CD4-positive, alpha-beta T cell treated with Interleukin-21 for 1 hour (primary cell): ENCODE results near the gene STIM2.
"Not testable (repeated sequence)": the region's sequence is repeated elsewhere in the genome, so short reads cannot be mapped to it uniquely, and the experiment has no call there.

ENCODE experiments used
- DNase-seq: peaks from one replicate; pipeline ENCODE4 v3.0.0-alpha.2; 2020

STIM2 gene

DNA sequence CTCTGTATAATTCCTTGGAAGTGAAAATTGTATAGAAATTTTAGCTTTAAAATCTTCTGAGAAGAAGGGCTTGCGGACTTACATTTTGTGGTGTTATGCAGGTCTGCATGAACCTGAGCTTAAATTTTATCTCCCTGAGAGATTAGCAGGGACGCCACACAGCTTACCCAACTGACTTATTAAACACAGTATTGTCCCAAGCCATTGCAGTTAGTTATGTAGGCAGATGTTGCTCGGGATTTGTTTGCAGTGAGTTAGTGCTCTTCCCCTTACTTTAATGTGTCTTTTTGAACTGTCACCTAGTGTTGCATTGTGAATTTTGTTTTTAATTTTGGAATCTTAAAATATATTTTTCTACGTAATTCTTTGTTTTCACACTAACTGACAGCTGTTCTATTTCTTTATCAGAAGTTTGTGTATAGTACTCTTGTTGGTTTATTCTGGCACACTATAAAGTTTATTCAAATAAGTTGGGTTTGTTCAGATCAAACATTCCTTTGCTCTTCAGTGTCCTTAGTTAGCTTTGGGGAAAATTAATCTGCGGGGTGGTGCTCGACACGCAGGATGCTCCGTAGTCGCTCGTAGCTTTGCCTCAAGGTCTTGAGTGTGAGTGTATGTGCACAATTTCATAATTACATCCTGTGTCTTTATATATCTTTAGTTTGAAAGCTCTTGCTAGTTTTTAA is 145.4 kb downstream of the STIM2 start:
- no peak for DNase-seq

DNA sequence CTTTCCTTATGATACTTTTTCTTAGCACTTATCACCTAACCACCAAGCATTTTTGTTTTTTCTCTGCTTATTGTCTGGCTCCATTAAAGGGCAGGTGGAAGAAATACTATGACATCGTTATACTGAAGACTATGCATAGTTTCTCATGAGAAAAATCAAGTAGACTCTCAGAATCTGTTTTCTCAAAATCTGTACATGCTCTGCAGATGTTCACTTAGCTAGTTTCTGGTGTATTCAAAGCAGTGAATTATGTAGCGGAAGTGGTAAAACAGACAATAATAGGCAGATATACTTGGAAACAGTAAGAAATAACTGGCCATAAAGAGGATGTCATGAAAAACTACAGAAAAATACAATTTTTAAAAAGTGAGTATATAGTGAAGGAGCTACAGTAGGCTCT is 146.0 kb downstream of the STIM2 start:
- no peak for DNase-seq

- DNase-seq = no peak
These were observed 146.9 kb downstream of the STIM2 start for GRCh38 chr4:27007507-27007906.

GRCh38 chr4:27008679-27009078 is 148.0 kb downstream of the STIM2 start:
- DNase-seq = no peak

DNA sequence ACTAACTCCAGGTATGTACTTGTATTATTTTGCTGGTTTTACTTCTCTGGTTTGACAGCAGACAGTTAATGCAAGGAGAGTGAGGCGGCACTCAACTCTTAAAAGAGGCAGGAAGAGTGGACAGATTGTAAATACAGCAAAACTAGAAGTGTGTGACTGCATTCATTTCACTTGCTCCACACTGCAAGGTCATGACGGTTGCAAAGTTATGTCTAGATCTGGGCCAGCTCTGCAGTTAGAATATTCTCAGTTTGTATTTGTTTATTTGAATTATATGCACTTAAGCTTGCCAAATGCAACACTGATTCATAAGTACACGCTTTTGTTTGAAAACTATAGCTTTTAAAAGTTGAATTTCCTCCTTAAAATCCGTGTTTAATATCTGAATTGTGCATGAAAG is 148.9 kb downstream of the STIM2 start:
- DNase-seq = no peak

GRCh38 chr4:27010334-27010940 is 149.8 kb downstream of the STIM2 start:
- peak; percentile 65 for DNase-seq

DNA sequence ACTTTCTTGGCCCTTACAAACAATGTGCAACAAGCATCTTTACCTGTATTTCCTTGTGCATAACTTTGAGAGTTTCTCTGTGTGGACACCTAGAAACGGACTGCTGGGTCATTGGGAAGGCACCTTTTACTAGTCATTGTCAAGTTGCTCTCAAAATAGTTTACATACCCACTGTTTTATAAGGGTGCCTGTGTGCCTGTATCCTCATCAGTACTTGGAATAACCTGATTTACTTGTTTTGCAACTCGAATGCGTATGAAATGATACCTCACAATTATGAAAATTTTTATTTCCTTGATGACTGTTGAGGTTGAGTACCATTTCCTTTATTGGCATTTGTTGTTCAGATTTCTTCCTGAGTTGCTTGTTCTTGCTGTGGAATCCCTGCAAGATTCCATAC is 150.8 kb downstream of the STIM2 start:
- DNase-seq = no peak

DNA sequence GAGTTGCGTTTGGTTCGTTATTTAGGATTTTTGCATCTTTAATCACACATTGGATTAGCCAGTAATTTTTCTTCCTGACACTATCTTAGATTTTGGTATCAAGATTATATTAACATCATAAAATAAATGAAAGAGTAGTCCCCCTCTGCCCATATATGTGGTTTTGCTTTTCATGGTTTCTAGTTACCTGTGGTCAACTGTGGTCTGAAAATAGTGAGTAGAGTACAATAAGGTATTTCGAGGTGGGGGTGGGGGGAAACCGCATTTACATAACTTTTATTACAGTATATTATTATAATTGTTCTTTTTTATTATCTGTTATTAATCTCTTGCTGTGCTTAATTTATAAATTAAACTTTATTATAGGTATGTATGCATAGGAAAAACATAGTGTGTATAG is 152.4 kb downstream of the STIM2 start:
- no peak for DNase-seq

DNA sequence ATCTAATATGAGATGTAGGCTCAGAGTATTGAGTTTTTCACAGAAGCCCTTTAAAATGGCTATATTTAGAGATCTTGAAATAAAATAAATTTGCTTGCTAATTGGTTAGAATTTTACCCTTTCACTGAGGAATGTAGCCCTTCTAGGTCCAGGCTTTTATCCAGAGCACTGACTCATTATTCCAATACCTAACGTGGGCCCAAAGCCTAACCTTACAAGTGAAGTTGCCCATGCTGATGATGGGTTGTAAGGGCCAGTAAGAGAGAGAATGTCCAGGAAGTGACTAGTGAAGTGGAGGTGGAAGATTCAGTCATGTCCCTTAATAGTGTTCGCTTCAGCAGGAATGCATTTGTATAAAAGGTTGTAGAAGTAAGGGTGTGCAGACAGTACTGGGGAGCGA is 155.9 kb downstream of the STIM2 start:
- DNase-seq = no peak

GRCh38 chr4:27017623-27018022 is 157.0 kb downstream of the STIM2 start:
- DNase-seq = no peak

DNA sequence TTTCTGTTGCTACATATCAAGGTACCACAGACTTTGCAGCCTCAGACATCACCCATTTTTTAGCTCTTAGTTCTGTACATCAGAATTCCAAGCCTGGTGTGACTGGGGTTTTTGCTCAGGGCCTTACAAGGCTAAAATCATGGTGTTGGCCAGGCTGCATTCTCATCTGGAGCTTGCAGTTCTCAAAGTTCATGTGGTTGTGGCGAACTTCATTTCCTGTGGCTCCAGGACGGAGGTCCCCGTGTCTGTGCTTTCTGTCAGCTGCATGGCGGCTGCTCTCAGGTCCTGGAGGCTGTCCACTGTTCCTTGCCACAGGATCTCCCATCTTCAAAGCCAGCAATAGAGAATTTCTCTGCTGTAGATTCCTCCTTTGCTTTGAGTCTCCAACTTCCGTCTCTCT is 157.4 kb downstream of the STIM2 start:
- DNase-seq = no peak

- DNase-seq = no peak
These were observed 158.3 kb downstream of the STIM2 start for GRCh38 chr4:27018910-27019309.

DNA sequence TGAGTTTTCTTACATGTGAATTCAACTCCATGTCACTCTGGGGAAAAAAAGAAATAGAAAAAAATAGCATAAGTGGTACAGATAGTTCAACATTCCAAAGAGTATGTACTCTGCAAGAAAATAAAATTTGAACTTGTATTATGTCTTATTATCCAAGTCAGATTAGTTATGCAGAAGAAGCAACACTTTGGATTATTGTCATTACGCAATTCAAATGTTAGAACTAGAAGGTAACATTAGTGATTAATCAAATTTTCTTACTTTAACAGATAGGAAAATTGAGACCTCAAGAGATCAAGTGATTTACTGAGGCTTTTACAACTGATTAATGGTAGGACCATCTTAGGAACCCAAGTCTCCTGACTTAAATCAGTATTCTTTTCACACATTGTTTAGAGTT is 159.1 kb downstream of the STIM2 start:
- DNase-seq = no peak

- no peak for DNase-seq
These were observed 159.6 kb downstream of the STIM2 start for GRCh38 chr4:27020203-27020602.

DNA sequence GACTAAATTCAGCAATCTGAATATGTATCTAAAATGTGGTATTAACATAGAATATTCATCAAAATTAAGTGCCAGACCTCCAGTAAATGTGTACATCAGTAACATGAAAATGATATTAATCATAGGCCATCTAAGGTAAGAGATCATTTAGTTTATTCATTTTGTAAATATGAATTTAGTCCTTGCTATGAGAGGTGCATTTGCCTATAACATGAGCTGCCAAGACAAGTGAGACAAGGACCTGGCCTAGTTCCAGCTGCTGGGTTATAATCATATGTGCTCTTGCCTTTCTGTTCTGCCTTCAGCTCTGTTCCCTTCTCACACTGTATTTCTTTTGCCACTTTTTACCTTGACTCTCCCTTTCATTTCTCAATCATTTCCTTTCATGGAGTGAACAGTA is 160.0 kb downstream of the STIM2 start:
- no peak for DNase-seq

DNA sequence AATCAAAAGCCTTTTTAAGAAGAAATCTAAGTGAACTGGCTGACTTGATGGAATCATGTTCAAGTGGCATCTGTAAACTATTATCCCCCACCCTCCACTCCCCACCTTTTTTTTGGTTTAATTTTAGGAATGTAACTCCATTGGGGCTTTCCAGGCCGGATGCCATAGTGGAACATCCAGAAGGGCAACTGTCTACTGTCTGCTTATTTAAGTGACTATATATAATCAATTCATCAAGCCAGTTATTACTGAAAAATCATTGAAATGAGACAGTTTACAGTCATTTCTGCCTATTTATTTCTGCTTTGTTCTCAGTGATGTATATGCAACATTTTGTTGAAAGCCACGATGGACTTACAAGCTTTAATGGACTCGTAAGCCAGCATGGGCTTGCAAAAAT is 162.3 kb downstream of the STIM2 start:
- no peak for DNase-seq

GRCh38 chr4:27023366-27023765 is 162.7 kb downstream of the STIM2 start:
- no peak for DNase-seq

DNA sequence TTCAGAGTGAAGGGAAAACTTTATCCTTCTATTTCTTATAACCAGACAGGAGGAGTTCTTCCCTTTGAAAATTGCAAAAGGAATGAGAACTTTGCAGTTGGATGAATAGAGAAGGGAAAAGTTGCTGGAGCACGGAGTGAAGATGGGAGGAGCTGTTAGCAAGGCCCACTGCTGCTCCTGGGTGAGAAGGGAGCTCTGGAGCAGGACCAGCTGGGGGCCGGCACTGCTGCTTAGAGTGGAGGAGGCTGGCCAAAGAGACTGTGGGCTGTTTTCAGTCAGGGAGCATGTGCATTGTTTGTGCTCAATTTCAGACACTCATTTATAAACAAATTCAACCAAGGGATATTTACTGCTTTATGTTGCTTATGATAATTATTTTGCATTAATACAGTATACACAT is 164.2 kb downstream of the STIM2 start:
- no peak for DNase-seq

DNA sequence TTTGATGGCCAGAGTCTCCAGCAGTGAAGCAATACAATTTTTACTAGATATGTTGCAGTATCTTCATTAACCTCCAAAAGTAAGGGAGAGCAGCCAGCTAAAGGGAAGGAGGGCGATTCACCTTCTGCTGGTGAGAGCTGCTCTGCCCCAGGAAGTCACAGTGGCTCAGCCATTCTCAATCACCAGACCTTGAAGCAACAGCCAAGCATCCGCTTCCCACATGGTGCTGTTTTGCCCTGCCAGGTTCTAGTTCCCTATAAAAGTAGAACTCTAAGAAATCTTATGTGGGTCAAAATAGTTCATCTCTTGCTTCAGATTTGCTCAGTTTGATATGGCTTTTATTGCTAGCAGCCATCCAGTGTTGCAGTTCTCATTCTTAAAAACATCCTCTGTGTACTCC is 166.8 kb downstream of the STIM2 start:
- no peak for DNase-seq

GRCh38 chr4:27035127-27035526 is 174.5 kb downstream of the STIM2 start:
- DNase-seq = not testable (repeated sequence)

GRCh38 chr4:27040356-27040755 is 179.7 kb downstream of the STIM2 start:
- no peak for DNase-seq

DNA sequence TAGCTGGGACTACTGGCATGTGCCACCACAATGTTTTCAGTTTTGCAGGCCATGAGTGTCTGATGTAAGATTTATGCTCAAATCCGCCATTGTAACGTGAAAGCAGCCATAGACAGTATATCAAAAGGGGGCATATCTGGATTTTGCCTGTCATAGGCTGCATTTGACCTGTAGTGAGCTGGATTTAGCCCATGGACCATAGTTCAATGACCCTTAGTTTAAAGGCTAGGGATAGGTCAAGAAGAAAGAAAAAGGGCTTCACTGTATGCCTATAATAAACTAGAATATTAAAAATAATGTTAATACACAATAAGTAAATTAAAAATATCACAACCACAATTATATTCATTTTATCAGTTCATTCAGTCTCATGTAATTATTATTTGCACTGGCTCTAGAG is 181.8 kb downstream of the STIM2 start:
- DNase-seq = no peak

GRCh38 chr4:27043200-27043599 is 182.6 kb downstream of the STIM2 start:
- no peak for DNase-seq

GRCh38 chr4:27046851-27047250 is 186.2 kb downstream of the STIM2 start:
- DNase-seq = no peak
